Karpas-422 (cell line): ENCODE measurements around the gene IDUA. TPM values are rescaled to one million over a fixed set of nuclear protein-coding genes. Genes with fewer than 3 reads are reported as not detected.
A peak's percentile ranks its signal among the peaks of the same experiment; 100 is the strongest.
"Not testable (repeated sequence)": the region's sequence is repeated elsewhere in the genome, so short reads cannot be mapped to it uniquely, and the experiment has no call there.

ENCODE experiments used
- DNase-seq: peaks from one replicate; pipeline ENCODE4 v3.0.0-alpha.2; 2015
- H2AFZ ChIP-seq: fragments of 200-600 bp; sonication (generic); 2 replicates; pipeline ENCODE4 v1.6.1; 2014; ENCODE audit warnings: antibody characterized with exemption, low read length, mixed read lengths
- H3K27ac ChIP-seq: fragments of 200-600 bp; sonication (generic); 2 replicates; pipeline ENCODE4 v1.5.1; 2014; ENCODE audit warnings: mild to moderate bottlenecking, low read length, moderate library complexity
- H3K27me3 ChIP-seq: fragments of 200-600 bp; sonication (generic); 2 replicates; pipeline ENCODE4 v1.6.1; 2014; ENCODE audit warnings: low read length, mixed read lengths
- H3K36me3 ChIP-seq: fragments of 200-600 bp; sonication (generic); 2 replicates; pipeline ENCODE4 v1.6.1; 2014; ENCODE audit warnings: low read length, mixed read lengths; ENCODE audit not compliant: insufficient read depth
- H3K4me1 ChIP-seq: fragments of 200-600 bp; sonication (generic); 2 replicates; pipeline ENCODE4 v1.6.1; 2014; ENCODE audit warnings: mild to moderate bottlenecking, low read length, mixed read lengths
- H3K4me2 ChIP-seq: fragments of 200-600 bp; sonication (generic); 2 replicates; pipeline ENCODE4 v1.6.1; 2014; ENCODE audit warnings: low read length, low read depth, mild to moderate bottlenecking; ENCODE audit not compliant: poor library complexity, severe bottlenecking
- H3K4me3 ChIP-seq: fragments of 200-600 bp; sonication (generic); 2 replicates; pipeline ENCODE4 v1.5.1; 2014; ENCODE audit warnings: mild to moderate bottlenecking, antibody characterized with exemption, low read length, mixed read lengths
- H3K79me2 ChIP-seq: fragments of 200-600 bp; sonication (generic); 2 replicates; pipeline ENCODE4 v1.6.1; 2014; ENCODE audit warnings: mild to moderate bottlenecking, low read length, mixed read lengths
- H3K9ac ChIP-seq: fragments of 200-600 bp; sonication (generic); 2 replicates; pipeline ENCODE4 v1.6.0; 2014; ENCODE audit warnings: low read length
- H3K9me2 ChIP-seq: fragments of 200-600 bp; sonication (generic), shearing (Covaris generic); replicated peaks from 2 replicates; pipeline ENCODE4 v1.6.0; 2014; ENCODE audit warnings: mild to moderate bottlenecking, low read length, moderate library complexity; ENCODE audit not compliant: insufficient read depth
- H3K9me3 ChIP-seq: fragments of 300-700, 200-600 bp; sonication (generic); 2 replicates; pipeline ENCODE4 v1.6.1; 2014; ENCODE audit warnings: low read length, mixed read lengths
- H4K20me1 ChIP-seq: fragments of 200-600 bp; sonication (generic); 2 replicates; pipeline ENCODE4 v1.6.1; 2014; ENCODE audit warnings: mild to moderate bottlenecking, antibody characterized with exemption, low read length, low read depth; ENCODE audit not compliant: insufficient read depth
- total RNA-seq: library from RNA; depleted of rRNA; stranded (reverse); fragments of >200 nt; shearing (Covaris generic); gene quantifications from 2 replicates; pipeline ENCODE4 v1.2.3, GENCODE V29; 2014; ENCODE audit warnings: low replicate concordance

The IDUA gene
- total RNA-seq, 1 experiment from 2014 or later, result 20.8 TPM

DNA sequence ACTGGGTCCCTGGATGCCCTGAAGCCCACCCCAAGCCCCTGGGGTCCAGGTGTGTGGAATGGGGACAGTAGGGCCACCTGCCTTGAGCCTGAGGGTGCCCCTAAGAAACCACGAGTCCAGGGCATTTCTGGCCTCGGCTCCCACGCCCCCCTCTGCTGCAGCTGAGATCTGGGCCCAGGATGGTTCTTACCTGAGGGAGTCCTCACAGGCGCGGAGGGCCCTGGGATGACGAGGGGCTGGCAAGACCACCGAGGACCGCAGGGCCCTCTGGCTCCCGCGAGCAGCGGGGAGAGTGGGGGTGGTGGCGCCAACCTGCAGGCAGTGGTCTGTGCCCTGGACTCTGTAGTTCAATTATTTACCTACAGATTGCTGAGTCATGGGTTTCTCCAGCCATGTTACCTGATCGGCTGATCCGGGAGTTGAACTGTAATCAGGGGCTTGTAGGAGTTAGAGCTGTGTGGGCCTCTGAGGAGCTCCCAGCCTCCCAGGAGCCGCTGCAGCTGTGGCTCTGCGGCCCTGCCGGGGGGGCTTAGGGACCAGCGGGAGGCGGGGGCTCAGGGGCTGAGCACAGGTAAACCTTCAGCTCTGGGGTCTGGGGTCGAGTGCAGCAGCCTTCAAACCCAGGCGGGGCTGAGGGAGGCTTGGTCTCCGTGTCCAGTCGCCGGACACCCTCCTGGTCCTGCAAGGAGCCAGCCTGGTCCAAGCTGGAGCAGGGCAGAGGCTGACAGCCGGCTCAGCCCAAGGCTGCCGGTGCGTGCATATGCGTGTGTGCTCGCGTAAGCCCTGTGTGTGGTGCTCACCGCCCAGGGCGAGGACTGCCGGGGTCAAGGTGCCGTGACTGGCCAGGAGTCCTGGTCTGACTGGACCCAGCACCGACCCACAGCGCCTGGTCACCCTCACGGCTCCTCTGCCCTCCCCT, 6.5 kb downstream of the IDUA start, which contains the start of gene SLC26A1:
Gene SLC26A1 (minus strand): TSS at position 294 of the 919 bp plus-strand sequence. CDS start 1,701 bp downstream, outside the sequence.
- H4K20me1 ChIP-seq, result peaks cover 17% of the 10 kb centered on the region; the same call in 1 of the 2 replicates
- DNase-seq, result no peak
- H3K9ac ChIP-seq, result no peak within 1 kb of the TSS
- H3K27ac ChIP-seq, result no peak within 1 kb of the TSS
- H3K36me3 ChIP-seq, result no peaks in the 10 kb centered on the region
- no peaks in the 10 kb centered on the region for H3K27me3 ChIP-seq
- no peak within 1 kb of the TSS for H2AFZ ChIP-seq
- H3K79me2 ChIP-seq, result no peaks in the 10 kb centered on the region
- H3K4me1 ChIP-seq, result peaks cover 13% of the 10 kb centered on the region
- no peaks in the 10 kb centered on the region for H3K9me3 ChIP-seq
- no peaks in the 10 kb centered on the region for H3K9me2 ChIP-seq
- H3K4me3 ChIP-seq, result no peak within 1 kb of the TSS
- H3K4me2 ChIP-seq, result no peak within 1 kb of the TSS

GRCh38 chr4:995311-996026, 8.6 kb downstream of the IDUA start:
- Histone ChIP-seq H3K9ac (no peak overlapping the region), H3K27ac (no peak overlapping the region), H3K4me2 (no peak overlapping the region), H3K79me2 (no peaks in the 10 kb centered on the region), H3K4me3 (no peak overlapping the region), H3K9me2 (no peaks in the 10 kb centered on the region), H3K9me3 (no peaks in the 10 kb centered on the region), H3K4me1 (peaks cover 23% of the 10 kb centered on the region), H3K36me3 (no peaks in the 10 kb centered on the region), H2AFZ (no peak overlapping the region), H3K27me3 (no peaks in the 10 kb centered on the region), H4K20me1 (peaks cover 18% of the 10 kb centered on the region; the same call in 1 of the 2 replicates)
- DNase-seq, result no peak

GRCh38 chr4:996030-996996, 9.5 kb downstream of the IDUA start:
- Histone ChIP-seq H3K27me3 (no peaks in the 10 kb centered on the region), H3K9ac (no peak overlapping the region)

DNA sequence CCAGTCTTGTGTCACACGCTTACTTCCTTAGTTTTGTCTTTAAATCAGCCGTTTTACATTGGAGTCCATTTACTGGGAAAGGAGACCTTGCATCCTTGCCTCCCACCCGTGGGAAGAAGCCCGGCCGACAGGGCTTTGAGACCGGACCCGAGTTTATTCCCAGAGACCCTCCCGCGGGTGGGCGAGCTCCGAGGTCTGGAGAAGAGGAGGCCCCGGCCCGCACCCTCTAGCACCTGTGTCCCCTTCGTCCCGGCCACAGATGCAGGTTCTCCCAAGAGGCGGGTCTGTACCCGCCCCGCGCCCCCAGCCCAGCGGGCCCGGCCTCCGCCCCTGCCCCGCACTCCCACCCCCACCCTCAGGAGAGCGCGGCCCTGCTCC, 10.1 kb downstream of the IDUA start:
- Histone ChIP-seq H3K79me2 (no peaks in the 10 kb centered on the region), H3K4me3 (no peak overlapping the region), H3K4me2 (no peak overlapping the region), H3K9me2 (no peaks in the 10 kb centered on the region), H3K27ac (no peak overlapping the region), H3K4me1 (peaks cover 28% of the 10 kb centered on the region), H3K9ac (no peak overlapping the region), H3K27me3 (no peaks in the 10 kb centered on the region), H3K36me3 (no peaks in the 10 kb centered on the region), H3K9me3 (no peaks in the 10 kb centered on the region), H2AFZ (no peak overlapping the region), H4K20me1 (peaks cover 18% of the 10 kb centered on the region; the same call in 1 of the 2 replicates)
- no peak for DNase-seq

More at GRCh38 chr4:996030-996996, 9.5 kb downstream of the IDUA start:
- no peaks in the 10 kb centered on the region for H3K79me2 ChIP-seq
- no peak for DNase-seq
- no peaks in the 10 kb centered on the region for H3K36me3 ChIP-seq
- peaks cover 18% of the 10 kb centered on the region; the same call in 1 of the 2 replicates for H4K20me1 ChIP-seq
- H3K9me3 ChIP-seq, result no peaks in the 10 kb centered on the region
- H3K4me1 ChIP-seq, result peaks cover 28% of the 10 kb centered on the region
- no peak overlapping the region for H2AFZ ChIP-seq
- no peak overlapping the region for H3K27ac ChIP-seq
- H3K4me3 ChIP-seq, result no peak overlapping the region
- H3K4me2 ChIP-seq, result no peak overlapping the region
- H3K9me2 ChIP-seq, result no peaks in the 10 kb centered on the region

DNA sequence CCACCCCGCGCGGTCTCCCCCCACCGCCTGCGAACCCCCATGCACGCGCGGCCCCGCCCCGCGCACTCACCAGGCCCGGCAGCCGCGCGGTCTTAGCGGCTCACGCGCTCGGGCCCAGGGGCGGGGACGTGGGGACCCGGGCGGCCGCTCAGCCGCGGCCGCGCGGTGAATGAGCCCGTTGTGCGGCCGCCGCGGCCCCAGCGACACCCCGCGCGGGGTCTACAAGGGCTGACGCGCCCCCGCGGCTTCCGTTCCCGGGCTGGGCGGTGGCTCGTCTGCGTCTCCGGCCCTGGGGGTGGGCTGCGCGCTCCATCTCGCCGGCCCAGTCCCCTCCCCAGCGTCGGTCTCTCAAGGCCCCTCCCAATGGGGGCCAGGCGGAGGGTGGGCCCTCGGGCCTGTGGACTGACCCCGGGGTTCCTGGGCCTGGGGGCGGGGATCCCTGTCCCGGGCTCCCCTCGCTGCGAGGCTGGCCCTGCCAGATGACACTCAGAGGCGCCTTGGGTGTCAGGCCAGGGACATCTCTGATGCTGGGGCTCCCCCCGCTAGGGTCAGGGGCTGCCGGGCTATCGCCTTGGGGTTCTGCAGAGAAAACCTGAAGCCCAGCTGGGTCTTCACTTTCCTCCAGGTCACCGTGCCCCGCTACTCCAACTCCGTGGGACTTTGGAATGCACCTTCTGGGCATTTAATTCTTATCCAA, 10.7 kb downstream of the IDUA start:
- Histone ChIP-seq H3K4me3 (no peak overlapping the region), H2AFZ (no peak overlapping the region), H3K9me3 (no peaks in the 10 kb centered on the region), H3K79me2 (no peaks in the 10 kb centered on the region), H3K9ac (no peak overlapping the region), H3K4me2 (no peak overlapping the region), H3K27ac (no peak overlapping the region), H3K9me2 (no peaks in the 10 kb centered on the region), H3K36me3 (no peaks in the 10 kb centered on the region), H4K20me1 (peaks cover 18% of the 10 kb centered on the region; the same call in 1 of the 2 replicates), H3K27me3 (no peaks in the 10 kb centered on the region), H3K4me1 (peaks cover 28% of the 10 kb centered on the region)
- no peak for DNase-seq

GRCh38 chr4:998096-998691, 11.3 kb downstream of the IDUA start:
- H3K36me3 ChIP-seq, result no peaks in the 10 kb centered on the region
- no peaks in the 10 kb centered on the region for H3K27me3 ChIP-seq
- H4K20me1 ChIP-seq, result peaks cover 18% of the 10 kb centered on the region; the same call in 1 of the 2 replicates
- H3K79me2 ChIP-seq, result no peaks in the 10 kb centered on the region
- H2AFZ ChIP-seq, result no peak overlapping the region
- H3K9me3 ChIP-seq, result no peaks in the 10 kb centered on the region
- H3K4me3 ChIP-seq, result no peak overlapping the region
- DNase-seq, result no peak
- peaks cover 25% of the 10 kb centered on the region for H3K4me1 ChIP-seq
- no peak overlapping the region for H3K27ac ChIP-seq
- H3K9ac ChIP-seq, result no peak overlapping the region
- no peaks in the 10 kb centered on the region for H3K9me2 ChIP-seq
- H3K4me2 ChIP-seq, result no peak overlapping the region

DNA sequence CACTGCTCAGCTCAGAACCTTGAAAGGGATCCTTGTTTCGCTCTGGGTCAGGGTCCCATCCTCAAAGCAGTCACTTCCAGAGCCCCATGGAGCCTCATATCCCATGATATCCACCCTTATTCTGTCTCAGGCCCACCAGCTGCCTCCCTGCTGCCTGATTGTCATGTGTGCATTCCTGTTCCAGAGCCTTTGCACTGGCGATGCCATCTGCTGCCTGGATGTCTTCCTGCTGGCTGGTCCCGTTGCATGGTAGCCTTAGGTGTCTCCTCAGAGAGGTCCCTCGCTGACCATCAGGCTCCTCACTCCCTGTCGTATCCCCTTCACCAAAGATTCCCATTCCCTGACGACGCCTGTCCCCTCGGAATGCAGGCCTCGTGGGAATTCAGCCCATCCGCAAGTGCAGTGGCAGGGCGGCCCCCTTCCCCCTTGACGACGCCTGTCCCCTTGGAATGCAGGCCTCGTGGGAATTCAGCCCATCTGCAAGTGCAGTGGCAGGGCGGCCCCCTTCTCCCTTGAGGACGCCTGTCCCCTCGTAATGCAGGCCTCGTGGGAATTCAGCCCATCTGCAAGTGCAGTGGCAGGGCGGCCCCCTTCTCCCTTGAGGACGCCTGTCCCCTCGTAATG, 12.5 kb downstream of the IDUA start:
- not testable (repeated sequence) for DNase-seq, H2AFZ ChIP-seq, H3K27me3 ChIP-seq, H3K9me2 ChIP-seq, H3K9ac ChIP-seq, H3K36me3 ChIP-seq, H3K79me2 ChIP-seq, H3K4me2 ChIP-seq, H3K9me3 ChIP-seq, H3K4me3 ChIP-seq
- H3K27ac ChIP-seq, result peak overlapping the region; percentile 82
- H3K4me1 ChIP-seq, result peaks cover 25% of the 10 kb centered on the region
- H4K20me1 ChIP-seq, result peaks cover 18% of the 10 kb centered on the region; the same call in 1 of the 2 replicates
